Brain microvascular endothelial cell (primary cell): ENCODE measurements around the gene THSD8.

Experiments used
- DNase-seq: peaks from one replicate; pipeline ENCODE4 v3.0.0-alpha.2; 2020
- H3K27ac ChIP-seq: fragments of 250-450 bp; sonication (Bioruptor Pico); 2 replicates; pipeline ENCODE4 v1.5.1; 2020; ENCODE audit warnings: mild to moderate bottlenecking, moderate library complexity
- H3K27me3 ChIP-seq: fragments of 250-450 bp; sonication (Bioruptor Pico); replicated peaks from 2 replicates; pipeline ENCODE4 v1.5.1; 2020; ENCODE audit warnings: mild to moderate bottlenecking
- H3K36me3 ChIP-seq: fragments of 250-450 bp; sonication (Bioruptor Pico); replicated peaks from 2 replicates; pipeline ENCODE4 v1.5.1; 2020; ENCODE audit warnings: mild to moderate bottlenecking
- H3K4me3 ChIP-seq: 2 replicates; pipeline ENCODE4 v1.5.1; 2011; ENCODE audit warnings: low read depth, mild to moderate bottlenecking, control low read depth, low read length, moderate library complexity
- in situ Hi-C: cut with HindIII; loops from 2 replicates; pipeline ENCODE4 v1.10.0; 2017; ENCODE audit warnings: low sequenced_read_pairs, low pct_ligation_motif_present
- TF ChIP-seq, protein P1 (sequence below): IDR thresholded peaks from 2 replicates; pipeline ENCODE4 v1.5.1; 2011; ENCODE audit warnings: low read depth, mild to moderate bottlenecking, moderate library complexity, low read length, control low read depth, inconsistent platforms; ENCODE audit errors: missing control alignments

Gene THSD8

GRCh38 chr19:12825254-12826131, 23.6 kb downstream of the THSD8 start:
- Histone ChIP-seq H3K36me3 (no peaks in the 10 kb centered on the region), H3K27ac (no peak overlapping the region), H3K4me3 (no peak overlapping the region), H3K27me3 (no peaks in the 10 kb centered on the region)
- no peak for DNase-seq
- in situ Hi-C loops: no loop called here
- TF ChIP-seq, protein P1, sequence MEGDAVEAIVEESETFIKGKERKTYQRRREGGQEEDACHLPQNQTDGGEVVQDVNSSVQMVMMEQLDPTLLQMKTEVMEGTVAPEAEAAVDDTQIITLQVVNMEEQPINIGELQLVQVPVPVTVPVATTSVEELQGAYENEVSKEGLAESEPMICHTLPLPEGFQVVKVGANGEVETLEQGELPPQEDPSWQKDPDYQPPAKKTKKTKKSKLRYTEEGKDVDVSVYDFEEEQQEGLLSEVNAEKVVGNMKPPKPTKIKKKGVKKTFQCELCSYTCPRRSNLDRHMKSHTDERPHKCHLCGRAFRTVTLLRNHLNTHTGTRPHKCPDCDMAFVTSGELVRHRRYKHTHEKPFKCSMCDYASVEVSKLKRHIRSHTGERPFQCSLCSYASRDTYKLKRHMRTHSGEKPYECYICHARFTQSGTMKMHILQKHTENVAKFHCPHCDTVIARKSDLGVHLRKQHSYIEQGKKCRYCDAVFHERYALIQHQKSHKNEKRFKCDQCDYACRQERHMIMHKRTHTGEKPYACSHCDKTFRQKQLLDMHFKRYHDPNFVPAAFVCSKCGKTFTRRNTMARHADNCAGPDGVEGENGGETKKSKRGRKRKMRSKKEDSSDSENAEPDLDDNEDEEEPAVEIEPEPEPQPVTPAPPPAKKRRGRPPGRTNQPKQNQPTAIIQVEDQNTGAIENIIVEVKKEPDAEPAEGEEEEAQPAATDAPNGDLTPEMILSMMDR: peak; percentile 62

- in situ Hi-C loops: no loop called here
- H3K27ac ChIP-seq: no peak overlapping the region
- peaks cover 4% of the 10 kb centered on the region for H3K27me3 ChIP-seq
- H3K36me3 ChIP-seq: no peaks in the 10 kb centered on the region
- TF ChIP-seq, protein P1: no peak
- H3K4me3 ChIP-seq: no peak overlapping the region
- DNase-seq: no peak
Observed at GRCh38 chr19:12828494-12828893, 26.6 kb downstream of the THSD8 start.

- H3K27me3 ChIP-seq: peaks cover 41% of the 10 kb centered on the region
- DNase-seq: no peak
- TF ChIP-seq, protein P1: no peak
- no peaks in the 10 kb centered on the region for H3K36me3 ChIP-seq
- in situ Hi-C loops: no loop called here
- no peak overlapping the region for H3K4me3 ChIP-seq
- H3K27ac ChIP-seq: no peak overlapping the region
Observed at GRCh38 chr19:12833418-12833737, 31.5 kb downstream of the THSD8 start.

- Histone ChIP-seq H3K36me3 (no peaks in the 10 kb centered on the region), H3K27ac (no peak overlapping the region), H3K4me3 (peak overlapping the region; percentile 41), H3K27me3 (peaks cover 47% of the 10 kb centered on the region)
- in situ Hi-C loops: no loop called here
- DNase-seq: no peak
- TF ChIP-seq, protein P1: no peak
Observed at GRCh38 chr19:12833738-12834565, 32.1 kb downstream of the THSD8 start.

DNA sequence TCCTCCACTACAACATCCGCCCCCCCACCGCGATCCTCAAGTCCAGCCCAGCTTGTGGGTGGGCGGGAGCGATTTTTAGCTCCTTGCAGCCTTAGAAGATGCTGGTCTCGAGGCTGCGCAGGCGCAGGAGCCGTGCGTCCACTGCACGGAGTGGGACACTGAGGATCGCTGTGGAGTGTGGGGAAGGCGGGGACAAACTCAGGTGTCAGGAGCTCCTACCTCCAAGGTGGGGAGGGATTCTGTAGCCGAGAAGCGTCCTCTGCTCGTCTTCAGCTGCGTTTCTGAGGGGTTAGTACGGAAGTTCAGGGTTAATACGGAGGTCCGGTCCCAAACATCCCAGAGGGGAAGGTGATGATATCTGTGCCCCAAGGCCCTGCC, 32.7 kb downstream of the THSD8 start, which contains the start of gene RTBDN:
TSS of gene RTBDN (minus strand) at position 14 of the 378 bp plus-strand sequence. CDS start 4,600 bp downstream, outside the sequence.
- H3K36me3 ChIP-seq: no peaks in the 10 kb centered on the region
- H3K27me3 ChIP-seq: peaks cover 53% of the 10 kb centered on the region
- TF ChIP-seq, protein P1: no peak
- in situ Hi-C loops: no loop called here
- peak within 1 kb of the TSS; percentile 41 for H3K4me3 ChIP-seq
- DNase-seq: no peak
- H3K27ac ChIP-seq: no peak within 1 kb of the TSS
